Activated CD4-positive, alpha-beta T cell treated with anti-CD3 and anti-CD28 coated beads, Interleukin-2, Interleukin-4, amounts not matched to agents 100 ng/mL and 50 ng/mL, durations not matched to agents 16 hours and 8 hours (primary cell): Measurements from ENCODE around the gene SLC16A3.
A peak's percentile ranks its signal among the peaks of the same experiment; 100 is the strongest.
"Not testable (repeated sequence)": the region's sequence is repeated elsewhere in the genome, so short reads cannot be mapped to it uniquely, and the experiment has no call there.

Experiments used
- DNase-seq: peaks from one replicate; pipeline ENCODE4 v3.0.0-alpha.2; 2020; ENCODE audit warnings: low spot score

SLC16A3 gene

DNA sequence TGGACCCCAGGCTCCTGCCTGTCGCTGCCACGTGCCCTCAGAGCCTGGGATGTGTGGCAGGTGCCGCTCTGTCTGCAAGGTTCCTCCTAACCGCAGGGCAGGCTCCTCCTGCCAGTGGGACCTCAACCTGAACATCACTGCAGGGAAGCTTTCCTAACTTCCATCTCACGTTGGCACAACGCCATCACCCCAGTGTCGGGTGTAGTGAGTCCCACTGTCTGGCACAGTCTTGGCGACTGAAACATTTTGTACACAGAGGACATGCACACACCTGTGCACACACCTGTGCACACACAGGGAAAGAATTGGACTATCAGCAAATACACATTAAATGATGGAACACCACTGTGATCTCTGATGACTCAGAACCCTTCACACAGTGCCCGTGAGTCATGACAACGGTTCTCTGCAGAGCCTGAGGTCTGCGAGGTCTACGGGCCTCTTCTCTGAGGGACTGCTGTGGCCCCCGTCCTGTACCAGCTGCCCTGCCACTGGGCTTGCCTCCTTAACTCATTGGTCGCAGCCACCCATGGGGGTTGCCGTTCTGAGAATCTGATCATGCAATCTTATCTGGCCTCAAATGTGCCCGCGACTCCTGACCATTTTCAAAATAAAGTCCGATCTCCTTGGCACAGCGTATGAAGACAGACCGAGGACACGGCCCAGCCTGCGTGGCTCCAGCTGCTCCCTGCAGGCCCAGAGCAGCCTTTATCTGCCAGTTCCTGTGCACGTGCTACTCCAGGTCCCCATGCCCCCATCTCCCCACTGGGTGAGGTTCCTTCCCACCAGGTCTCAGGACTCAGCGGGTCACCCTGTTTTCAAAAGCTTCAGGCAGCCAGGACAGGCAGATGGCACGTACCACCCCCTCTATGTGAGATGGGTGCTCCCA, 23.8 kb upstream of the SLC16A3 start:
- peak; percentile 56 for DNase-seq

DNA sequence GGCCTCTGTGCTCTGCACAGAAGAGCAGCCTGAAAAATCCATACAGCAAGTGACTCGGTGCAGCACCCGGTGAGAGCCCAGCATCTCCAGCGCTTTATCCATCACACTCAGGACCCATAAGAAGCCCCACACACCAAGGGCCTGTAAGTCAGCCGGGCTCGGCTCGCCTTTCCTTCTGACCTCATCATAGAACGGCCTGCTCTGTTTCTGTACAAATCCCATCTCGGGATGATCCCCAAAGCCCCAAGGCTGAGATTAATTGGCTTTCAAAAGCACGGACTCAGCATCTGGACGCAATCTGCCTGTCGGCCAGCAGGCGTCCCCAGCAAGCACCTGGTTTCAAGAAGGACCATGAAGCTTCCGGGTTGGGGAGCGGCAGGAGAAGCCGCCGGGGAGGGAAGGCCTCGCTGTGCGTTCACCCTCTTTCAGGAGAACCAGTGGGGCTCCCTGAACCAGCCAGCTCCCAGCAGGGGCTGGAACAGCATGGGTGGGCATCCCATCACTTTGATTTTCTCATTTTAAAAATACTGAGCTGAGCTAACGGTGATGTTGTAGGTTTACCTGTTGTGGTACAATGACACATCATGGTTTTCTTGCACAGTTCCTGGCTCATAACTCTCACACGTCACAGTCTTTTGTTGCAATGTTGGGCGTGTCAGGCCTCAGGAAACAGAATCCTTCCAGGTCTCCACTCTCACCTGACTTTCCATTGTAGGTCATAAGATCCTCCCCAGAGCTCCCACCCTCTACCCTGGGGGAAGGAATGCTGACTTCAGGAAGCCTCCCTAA, 22.9 kb upstream of the SLC16A3 start:
- DNase-seq = peak; percentile 89

DNA sequence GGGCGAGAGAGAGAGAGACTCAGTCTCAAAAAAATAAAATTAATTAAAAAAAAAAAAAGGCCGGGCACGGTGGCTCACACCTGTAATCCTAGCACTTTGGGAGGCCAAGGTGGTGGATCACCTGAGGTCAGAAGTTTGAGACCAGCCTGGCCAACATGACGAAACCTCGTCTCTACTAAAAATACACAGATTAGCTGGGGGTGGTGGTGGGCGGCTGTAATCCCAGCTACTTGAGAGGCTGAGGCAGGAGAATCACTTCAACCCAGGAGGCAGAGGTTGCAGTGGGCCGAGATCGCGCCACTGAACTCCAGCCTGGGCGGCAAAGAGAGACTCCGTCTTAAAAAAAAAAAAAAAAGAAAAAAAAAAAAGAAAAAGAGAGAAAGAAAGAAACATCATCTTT, 18.2 kb upstream of the SLC16A3 start:
- not testable (repeated sequence) for DNase-seq

DNA sequence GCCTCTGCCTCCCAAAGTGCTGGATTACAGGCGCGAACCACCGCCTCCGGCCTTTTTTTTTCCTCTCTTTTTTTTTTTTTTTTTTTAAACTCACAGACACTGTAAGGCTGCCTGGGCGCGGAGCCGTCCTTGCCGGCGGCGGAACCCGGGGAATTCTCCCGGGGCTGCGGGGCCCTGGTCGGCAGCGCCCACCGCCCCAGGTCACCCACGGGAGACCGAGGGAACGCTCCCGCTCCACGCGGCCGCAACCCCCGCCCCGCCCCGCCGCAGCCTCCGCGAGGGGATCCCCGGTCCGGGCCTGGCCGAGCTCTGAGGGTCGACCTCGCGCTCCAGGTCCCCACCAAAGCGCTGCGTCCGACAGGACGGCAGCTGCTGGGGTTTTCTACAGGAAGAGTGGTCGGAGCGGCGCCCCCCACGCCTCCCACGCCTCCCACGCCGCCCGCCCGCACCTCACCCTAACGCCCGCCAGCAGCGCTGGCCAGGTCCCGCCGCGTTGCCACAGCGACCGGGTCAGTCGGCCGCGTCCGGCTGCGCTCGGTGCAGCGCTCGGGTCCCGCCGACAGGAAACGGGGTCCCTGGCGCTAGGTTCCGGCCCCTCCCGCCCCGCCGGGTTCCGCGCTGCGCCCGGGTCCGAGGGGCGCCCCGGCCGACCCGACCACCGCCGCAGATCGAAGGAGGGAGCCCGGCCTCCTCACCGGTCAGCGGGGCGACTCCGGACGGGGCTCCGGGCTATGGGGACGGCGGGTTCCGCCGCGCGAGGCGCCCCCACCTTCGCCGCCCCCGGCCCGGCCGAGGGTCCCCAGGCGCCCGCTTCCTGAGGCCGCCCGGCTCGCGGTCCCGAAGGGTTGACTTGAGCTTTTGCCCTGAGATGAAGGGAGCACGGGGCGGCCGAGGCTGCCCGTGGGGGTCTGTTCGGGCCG, 16.3 kb upstream of the SLC16A3 start, which contains the start of gene CCDC57:
TSS of gene CCDC57 (minus strand) at position 512 of the 920 bp plus-strand sequence. CDS start 10,898 bp downstream, outside the sequence.
- DNase-seq = peak; percentile 75

DNA sequence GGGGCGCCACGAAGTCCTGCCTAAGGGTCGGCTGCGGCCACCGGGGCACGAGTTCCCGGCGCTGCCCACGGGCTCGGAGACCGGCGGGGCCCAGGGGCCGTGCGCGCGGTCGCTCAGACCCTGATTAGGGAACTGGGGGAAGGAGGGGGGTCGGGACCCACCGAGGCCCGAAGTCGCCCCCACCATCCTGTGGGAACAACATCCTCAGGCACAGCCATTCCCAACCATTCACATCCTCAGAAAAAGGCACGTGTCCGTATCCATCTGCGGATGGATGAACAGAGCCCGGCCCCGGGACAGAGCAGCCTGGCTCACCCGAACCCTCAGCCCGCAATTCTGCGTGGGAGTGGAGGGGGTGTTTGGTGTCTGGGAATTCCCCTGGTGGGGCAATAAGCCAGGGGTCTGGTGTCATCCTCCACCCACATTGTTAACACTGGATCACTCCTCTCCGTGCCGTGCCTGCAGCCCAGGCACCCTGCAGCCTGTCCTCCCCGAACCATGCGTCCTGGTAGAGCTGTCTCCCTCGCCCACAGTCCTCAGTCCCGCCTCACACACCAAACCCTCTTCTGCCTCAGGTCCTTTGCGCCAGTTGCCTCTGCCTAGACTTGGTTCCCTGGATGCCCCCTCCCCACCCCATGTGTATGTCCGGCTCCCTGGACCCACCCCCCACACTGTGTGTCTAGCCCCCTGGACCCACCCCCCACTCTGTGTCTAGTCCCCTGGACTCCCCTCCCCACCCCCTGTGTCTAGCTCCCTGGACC, 15.4 kb upstream of the SLC16A3 start:
- no peak for DNase-seq

DNA sequence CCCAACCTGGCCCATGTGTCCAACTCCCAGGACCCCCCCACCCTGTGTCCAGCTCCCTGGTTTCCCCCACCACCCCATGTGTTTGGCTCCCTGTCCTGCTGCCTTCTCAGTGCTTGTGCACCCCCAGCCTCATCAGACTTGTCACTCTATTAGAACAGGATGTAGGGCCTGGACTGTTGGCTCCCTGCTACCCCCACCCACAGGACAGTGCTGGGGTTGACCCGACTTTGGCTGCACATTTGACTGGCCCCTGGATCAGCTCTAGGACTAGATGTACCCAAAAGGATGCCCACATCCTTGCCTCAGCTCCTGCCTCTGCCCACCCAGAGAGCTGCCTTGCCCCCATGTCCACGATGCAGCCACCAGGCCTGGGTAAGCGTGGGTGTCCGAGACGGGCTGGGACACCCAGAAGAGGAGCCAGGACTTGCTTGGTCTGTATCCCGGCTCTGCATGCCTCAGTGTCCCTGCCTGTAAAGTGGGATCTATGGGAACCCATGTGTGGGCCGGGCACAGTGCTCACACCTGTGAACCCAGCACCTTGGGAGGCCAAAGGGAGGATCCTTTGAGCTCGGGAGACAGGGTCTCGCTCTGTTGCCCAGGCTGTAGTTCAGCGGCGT, 14.7 kb upstream of the SLC16A3 start:
- DNase-seq = no peak

DNA sequence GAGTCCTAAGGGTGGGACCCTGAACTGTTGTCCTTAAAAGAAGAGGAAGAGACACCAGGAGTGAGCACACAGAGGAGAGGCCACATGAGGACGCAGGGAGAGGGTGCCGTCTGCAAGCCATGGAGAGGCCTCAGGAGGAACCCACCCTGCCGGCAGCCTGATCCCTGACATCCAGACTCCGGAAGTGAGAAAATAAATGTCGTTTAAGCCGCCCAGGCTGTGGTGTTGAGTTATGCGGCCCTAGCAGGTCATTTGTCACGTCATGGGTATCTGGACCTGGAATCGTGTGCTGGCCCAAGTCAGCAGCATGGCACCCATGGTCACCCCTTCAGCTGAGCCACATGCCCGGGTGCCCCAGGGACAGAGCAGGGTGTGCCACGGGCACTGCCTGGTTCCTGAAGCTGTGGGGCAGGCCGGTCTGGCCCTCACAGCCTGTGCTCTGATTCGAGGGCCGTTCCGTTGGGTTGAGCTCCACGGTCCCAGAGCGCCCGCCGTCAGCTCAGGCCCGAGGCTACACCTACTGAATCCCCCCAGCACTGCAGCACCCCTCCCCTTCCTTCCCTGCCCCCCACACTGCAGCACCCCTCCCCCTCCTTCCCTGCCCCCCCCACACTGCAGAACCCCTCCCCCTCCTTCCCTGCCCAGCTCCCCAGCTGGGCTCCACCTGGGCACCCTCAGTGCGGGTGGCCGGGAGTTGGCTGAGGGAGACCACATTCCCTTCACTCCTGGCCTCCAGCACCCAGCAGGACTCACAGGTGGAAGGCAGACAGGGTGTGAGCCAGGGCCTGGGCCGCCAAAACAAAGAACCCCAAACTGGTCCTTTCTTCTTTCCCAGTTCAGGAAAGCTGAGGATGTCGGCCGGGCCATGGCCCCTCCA, 13.5 kb upstream of the SLC16A3 start:
- no peak for DNase-seq

DNA sequence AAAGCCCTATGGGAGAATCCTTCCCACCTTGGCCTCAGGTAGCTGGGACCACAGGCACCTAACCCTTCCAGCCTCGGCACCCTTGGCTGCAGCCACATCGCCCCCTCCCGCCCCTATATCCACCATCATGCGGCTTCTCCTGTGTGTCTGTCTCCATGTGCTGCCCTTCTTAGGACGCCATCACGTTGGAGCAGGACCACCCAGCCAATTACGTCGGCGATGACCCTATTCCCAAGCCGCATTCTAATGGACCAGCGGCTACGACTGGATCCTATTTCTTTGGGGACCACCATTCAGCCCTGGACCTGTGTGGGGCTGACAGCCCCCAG, 12.9 kb upstream of the SLC16A3 start:
- no peak for DNase-seq

DNA sequence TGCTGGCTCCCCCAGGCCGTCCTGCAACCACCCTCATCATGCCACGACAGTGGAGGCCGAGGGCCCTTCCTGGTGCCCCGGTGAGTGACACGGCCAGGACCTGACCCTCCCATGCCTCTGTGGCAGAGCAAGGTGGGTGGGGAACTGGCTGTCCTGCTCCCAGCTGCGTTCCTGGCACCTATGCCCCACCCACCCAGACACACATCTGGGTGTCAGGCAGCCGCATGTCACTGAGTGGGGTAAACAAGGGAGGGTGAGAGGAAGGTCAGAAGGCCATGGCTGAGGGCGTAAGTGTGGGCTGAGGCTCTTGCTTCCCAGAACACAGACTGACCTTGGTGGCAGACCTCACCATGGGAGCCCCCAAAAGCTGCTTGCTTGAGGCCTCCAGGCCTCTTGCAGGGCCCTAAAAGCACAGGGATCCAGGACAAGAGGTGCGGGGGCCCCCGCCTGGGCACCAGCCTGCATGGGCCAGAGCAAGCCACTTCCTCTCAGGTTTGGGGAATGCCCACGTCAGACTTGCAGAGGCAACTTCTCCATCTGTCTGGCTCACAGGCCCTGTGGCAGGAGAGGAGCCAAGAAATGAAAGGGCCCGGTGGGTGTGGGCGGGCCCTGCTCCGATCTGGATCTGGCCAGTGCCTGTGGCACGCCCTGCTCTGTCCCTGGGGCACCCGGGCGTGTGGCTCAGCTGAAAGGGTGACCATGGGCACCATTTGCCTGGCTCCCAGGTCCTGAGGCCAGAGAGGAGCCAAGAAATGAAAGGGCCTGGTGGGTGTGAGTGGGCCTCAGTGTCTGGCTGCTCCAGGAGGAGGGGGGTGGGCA, 12.3 kb upstream of the SLC16A3 start:
- peak; percentile 50 for DNase-seq

DNA sequence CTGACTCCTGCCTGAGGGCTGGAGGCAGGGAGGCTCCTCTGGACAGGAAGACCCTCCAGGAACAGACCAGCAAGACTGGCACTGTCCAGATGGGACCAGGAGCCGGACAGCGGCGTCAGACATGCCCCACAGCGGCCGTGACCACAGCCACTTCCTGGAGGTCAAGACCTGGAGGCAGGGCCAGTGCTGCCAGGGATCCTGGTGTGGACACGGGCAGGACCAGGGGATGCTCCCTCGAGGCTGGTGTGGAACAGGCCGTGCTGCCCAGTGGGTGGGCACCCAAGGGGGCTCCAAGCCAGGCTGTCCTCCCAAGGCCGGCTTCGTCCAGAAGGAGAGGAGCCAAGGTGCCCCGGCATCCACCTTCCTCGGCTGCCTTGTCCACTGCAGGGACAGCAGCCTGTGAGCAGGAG, 11.7 kb upstream of the SLC16A3 start:
- DNase-seq = no peak

DNA sequence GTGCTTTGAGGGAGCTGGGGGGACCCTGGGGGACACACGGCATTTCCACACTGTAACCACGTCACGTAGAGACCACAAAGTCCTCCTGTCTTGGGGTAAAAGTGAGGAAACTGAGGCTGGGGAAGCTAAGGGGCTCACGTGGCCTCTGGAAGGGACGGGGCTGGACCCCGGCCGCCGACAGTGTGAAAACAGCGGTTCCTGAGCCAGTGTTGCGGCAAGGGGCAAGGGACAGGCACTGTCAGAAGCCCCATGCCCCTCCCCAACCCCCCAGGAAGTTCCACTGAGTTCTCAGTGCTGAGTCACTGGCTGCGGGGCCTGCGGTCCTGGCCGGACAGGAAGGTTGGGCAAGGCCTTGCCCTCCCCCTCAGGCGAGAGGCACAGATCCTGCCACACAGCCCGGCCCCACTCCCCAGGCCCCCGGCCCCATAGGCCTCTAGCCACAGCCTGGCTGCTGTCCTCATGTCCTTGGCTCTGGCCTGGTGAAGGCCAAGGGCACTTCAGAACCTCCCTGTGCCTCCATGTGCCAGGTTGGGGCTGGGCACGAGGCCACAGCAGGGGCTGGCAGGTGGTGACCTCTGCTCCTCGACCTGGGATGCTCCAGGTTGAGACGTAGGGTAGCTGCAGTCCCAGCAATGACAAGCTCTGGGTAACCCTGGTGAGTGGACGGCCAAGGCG, 11.2 kb upstream of the SLC16A3 start:
- DNase-seq = no peak

DNA sequence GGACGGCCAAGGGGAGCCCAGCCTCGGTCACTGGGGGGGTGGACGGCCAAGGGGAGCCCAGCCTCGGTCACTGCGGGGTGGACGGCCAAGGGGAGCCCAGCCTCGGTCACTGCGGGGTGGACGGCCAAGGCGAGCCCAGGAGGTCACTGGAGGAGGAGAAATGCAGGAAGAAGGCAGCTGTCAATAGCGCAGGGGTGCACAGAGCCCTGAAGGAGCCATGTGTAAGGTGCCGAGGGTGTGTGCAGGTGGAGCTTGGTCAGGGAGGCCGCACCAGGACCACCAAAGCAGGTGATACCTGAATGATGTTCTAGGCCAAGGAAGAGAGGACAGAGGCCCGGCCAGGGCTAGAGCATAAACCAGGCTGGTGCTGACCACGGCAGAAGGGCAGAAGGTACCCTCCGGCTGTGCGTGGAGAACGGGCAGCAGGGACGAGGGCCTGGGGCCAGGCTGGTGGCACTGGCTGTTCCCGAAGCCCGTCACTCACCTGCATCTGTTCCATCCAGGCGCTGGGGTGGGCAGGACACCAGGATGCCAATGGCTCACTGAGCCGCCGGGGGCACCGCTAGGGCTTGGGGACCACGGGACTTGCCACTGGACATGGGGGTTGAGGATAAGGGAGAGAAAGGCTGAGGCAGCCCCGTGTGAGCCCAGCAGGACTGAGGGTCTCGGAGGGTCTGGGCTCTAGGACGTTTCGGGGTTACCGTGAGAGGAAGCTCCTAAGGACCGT, 10.3 kb upstream of the SLC16A3 start:
- no peak for DNase-seq

DNA sequence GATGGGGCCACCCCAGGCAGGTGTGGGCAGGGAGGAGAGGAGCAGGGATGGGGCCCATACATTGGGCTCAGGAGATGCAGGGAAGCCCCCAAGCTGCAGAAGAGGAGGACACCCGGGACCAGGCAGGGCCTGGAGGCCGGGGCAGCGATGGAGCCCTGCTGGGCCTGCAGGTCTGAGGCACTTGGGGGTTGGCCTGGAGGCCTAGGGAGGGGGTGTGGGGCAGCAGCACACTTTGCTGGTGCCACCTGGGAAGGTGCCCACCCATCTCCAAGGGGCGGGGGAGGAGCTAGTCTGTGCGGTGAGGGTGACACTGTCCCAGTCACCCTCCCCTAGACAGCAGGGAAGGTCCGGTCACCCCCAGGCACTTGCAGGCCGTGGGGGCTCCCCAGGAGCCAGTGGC, 9.8 kb upstream of the SLC16A3 start:
- DNase-seq = no peak

DNA sequence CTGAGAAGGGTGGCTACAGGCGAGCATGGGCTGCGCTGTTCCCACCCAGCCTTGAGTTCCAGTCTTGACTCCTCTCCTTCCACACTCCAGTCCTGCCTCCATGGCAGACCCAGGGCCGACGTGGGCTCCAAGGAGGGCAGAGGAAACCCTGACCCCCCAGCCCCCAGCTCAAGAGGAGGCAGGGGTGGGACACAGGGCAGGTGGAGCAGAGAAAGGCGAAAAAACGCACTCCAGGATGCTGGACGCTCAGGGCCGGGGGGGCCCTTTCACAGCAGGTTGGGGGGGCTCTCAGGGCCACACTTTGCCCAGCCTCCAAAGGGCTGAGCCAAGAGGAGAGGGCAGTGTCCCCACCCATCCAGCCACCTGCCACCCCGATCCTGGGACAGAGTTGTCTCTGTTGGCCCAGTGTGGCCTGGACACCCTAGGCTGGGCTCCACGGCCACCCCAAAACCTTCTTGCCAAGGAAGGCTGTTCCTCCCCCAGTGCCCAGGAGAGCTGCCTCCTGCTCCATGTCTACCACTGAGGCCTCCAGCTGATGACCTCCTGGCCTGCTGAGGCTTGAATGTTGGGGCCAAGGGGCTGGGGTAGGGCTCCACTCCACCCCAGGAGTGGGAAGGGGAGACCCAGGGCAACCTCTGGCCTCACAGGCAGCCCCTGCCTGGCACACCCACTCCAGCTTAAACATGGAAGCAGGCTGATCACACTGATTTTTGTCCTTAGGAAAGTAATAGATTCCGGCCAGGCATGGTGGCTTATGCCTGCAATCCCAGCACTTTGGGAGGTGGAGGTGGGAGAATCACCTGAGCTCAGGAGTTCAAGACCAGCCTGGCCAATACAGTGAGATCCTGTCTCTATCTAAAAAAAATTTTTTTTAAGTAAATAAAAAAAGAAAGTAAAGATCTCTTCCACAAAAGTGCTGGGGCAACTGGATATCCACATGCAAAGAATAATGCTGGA, 8.8 kb upstream of the SLC16A3 start:
- no peak for DNase-seq

DNA sequence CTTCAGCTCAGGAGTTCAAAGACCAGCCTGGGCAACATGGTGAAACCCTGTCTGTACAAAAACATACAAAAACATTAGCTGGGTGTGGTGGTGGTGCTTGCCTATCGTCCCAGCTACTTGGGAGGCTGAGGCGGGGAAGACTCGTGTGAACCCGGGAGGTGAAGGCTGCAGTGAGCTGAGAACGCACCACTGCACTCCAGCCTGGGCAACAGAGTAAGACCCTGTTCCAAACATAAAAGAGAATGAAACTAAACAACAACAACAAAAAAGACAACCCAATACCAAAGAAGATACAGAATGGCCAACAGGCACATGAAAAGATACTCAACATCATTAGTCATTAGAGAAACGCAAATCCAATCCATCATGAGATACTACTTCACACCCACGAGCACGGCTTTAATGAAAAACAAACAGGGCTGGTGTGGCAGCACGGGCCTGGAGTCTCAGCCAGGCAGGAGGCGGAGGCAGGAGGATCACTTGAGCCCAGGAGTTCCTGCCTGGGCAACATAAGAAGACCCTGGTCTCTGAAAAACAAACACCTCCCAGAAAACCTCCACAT, 7.4 kb upstream of the SLC16A3 start:
- DNase-seq = no peak

DNA sequence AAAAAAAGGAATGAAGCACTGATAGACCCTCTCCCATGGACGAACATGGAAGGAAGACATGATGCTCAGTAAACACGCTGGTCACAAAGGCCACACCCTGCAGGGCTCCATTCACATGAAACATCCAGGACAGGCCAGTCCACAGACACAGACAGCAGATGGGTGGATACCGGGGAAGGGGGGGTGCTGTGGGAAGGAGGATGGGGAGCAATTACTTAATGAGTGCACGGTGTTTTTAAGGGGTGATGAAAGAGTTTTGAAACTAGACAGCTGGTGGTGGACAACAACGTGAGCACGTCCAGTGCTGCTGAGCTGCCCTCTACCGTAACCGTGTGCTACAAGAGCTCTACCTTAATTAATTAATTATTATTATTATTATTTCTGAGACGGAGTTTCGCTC, 6.0 kb upstream of the SLC16A3 start:
- no peak for DNase-seq
